ENCODE measurements around the gene EGR1. TPM values are rescaled to one million over a fixed set of nuclear protein-coding genes. Genes with fewer than 3 reads are reported as not detected.

Gene EGR1
- total RNA-seq (ENCODE audit: low replicate concordance): 25.1 and 31.3 TPM in 2 replicates

DNA sequence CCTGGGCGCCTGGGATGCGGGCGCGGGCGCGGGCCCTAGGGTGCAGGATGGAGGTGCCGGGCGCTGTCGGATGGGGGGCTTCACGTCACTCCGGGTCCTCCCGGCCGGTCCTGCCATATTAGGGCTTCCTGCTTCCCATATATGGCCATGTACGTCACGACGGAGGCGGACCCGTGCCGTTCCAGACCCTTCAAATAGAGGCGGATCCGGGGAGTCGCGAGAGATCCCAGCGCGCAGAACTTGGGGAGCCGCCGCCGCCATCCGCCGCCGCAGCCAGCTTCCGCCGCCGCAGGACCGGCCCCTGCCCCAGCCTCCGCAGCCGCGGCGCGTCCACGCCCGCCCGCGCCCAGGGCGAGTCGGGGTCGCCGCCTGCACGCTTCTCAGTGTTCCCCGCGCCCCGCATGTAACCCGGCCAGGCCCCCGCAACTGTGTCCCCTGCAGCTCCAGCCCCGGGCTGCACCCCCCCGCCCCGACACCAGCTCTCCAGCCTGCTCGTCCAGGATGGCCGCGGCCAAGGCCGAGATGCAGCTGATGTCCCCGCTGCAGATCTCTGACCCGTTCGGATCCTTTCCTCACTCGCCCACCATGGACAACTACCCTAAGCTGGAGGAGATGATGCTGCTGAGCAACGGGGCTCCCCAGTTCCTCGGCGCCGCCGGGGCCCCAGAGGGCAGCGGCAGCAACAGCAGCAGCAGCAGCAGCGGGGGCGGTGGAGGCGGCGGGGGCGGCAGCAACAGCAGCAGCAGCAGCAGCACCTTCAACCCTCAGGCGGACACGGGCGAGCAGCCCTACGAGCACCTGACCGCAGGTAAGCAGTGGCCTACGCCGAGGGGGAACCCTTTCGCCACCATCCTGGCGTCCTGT lies at the start of gene EGR1:
EGR1 (plus strand) TSS at position 219 of the 864 bp plus-strand sequence; CDS start at position 502, 283 bp downstream.
- peaks cover 36% of the 10 kb centered on the region for H3F3A ChIP-seq (ENCODE audit: low read depth)
- no peak for TF ChIP-seq EZH2 (IDR thresholded peaks at IDR 0.05)
- TF ChIP-seq, protein P1, sequence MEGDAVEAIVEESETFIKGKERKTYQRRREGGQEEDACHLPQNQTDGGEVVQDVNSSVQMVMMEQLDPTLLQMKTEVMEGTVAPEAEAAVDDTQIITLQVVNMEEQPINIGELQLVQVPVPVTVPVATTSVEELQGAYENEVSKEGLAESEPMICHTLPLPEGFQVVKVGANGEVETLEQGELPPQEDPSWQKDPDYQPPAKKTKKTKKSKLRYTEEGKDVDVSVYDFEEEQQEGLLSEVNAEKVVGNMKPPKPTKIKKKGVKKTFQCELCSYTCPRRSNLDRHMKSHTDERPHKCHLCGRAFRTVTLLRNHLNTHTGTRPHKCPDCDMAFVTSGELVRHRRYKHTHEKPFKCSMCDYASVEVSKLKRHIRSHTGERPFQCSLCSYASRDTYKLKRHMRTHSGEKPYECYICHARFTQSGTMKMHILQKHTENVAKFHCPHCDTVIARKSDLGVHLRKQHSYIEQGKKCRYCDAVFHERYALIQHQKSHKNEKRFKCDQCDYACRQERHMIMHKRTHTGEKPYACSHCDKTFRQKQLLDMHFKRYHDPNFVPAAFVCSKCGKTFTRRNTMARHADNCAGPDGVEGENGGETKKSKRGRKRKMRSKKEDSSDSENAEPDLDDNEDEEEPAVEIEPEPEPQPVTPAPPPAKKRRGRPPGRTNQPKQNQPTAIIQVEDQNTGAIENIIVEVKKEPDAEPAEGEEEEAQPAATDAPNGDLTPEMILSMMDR (IDR thresholded peaks at IDR 0.05): peak; percentile 4
- no peaks in the 10 kb centered on the region for H3K36me3 ChIP-seq
- H3K27me3 Mint-ChIP-seq (ENCODE audit: insufficient read depth, low read depth): peaks cover 29% of the 10 kb centered on the region
- H3K9ac ChIP-seq: peak within 1 kb of the TSS; percentile 90
- H4K20me1 ChIP-seq (ENCODE audit: low read depth): peaks cover 30% of the 10 kb centered on the region
- peaks cover 32% of the 10 kb centered on the region for H3K27me3 ChIP-seq
- peaks cover 22% of the 10 kb centered on the region for H3K36me3 Mint-ChIP-seq
- peak within 1 kb of the TSS; percentile 91 for H3K4me3 Mint-ChIP-seq
- peaks cover 8% of the 10 kb centered on the region for H3K9me3 Mint-ChIP-seq
- no peaks in the 10 kb centered on the region for H3K9me3 ChIP-seq (ENCODE audit: low read depth)
- H3K4me3 ChIP-seq: peak within 1 kb of the TSS; percentile 90
- H3K4me1 Mint-ChIP-seq: peaks cover 29% of the 10 kb centered on the region
- H3K79me2 ChIP-seq (ENCODE audit: low read depth): peaks cover 11% of the 10 kb centered on the region
- peak within 1 kb of the TSS; percentile 92 for H3K4me2 ChIP-seq
- peaks cover 9% of the 10 kb centered on the region for H3K4me1 ChIP-seq
- peak within 1 kb of the TSS; percentile 96 for H3K27ac ChIP-seq
- no peak within 1 kb of the TSS for H2AFZ ChIP-seq (replicated peaks)
- peak within 1 kb of the TSS; percentile 94 for H3K27ac Mint-ChIP-seq
- DNase-seq (ENCODE audit: low spot score): peak; percentile 97

DNA sequence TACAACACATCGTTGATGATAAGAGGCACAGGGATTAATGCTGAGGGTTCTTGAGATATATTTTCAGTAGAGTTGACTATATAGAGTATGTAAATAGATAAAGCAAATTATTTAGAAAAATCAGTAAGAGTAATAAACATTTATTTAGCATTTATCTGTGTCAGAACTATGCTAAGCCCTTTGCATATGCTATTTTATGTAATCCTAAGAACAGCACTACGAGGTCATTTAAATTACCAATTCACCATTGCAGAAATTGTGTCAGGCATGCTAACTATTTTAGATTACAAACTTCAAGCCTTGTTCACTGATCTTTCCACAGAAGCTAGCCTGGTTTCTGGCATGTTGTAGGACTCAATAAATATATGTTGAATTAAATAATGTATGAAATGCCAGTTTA lies 46.8 kb upstream of the EGR1 start:
- Mint-ChIP-seq H3K4me1 (no peaks in the 10 kb centered on the region), H3K9me3 (no peaks in the 10 kb centered on the region), H3K27me3 (ENCODE audit: insufficient read depth, low read depth) (peaks cover 4% of the 10 kb centered on the region), H3K27ac (no peak overlapping the region), H3K36me3 (peaks cover 50% of the 10 kb centered on the region), H3K4me3 (no peak overlapping the region)
- Histone ChIP-seq H3K9ac (no peak overlapping the region), H3K9me3 (ENCODE audit: low read depth) (no peaks in the 10 kb centered on the region), H3F3A (ENCODE audit: low read depth) (no peaks in the 10 kb centered on the region), H3K27ac (no peak overlapping the region), H3K4me3 (no peak overlapping the region), H3K27me3 (no peaks in the 10 kb centered on the region), H3K4me1 (no peaks in the 10 kb centered on the region), H3K4me2 (no peak overlapping the region), H3K79me2 (ENCODE audit: low read depth) (no peaks in the 10 kb centered on the region), H3K36me3 (peaks cover 9% of the 10 kb centered on the region), H2AFZ (replicated peaks) (no peak overlapping the region), H4K20me1 (ENCODE audit: low read depth) (no peaks in the 10 kb centered on the region)
- no peak for DNase-seq (ENCODE audit: low spot score)
- TF ChIP-seq EZH2 (IDR thresholded peaks at IDR 0.05) (no peak), EZH2phosphoT487 (IDR thresholded peaks at IDR 0.05) (no peak)

DNA sequence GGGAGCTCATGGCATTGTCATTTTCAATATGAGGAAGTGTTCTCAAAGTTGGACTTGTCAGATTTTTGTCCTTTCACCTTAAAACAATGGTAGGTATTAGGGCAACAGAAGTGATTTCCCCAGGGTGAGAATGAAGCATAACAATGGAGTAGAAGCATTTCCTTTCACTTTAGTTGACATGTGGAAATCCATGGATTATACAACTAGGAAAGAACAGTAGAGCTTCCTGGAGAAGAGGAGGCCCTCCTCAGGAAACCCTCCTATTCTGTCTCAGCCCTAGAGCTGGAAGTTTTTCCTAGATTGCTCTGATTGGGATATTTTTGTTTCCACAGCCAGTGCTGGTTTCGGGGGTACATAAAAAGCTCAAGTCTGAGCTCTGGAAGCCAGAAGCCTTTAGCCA lies 40.2 kb upstream of the EGR1 start:
- H2AFZ ChIP-seq (replicated peaks): no peak overlapping the region
- no peaks in the 10 kb centered on the region for H3K27me3 ChIP-seq
- Mint-ChIP-seq H3K27ac (no peak overlapping the region), H3K36me3 (peaks cover 47% of the 10 kb centered on the region), H3K9me3 (no peaks in the 10 kb centered on the region), H3K27me3 (ENCODE audit: insufficient read depth, low read depth) (peaks cover 2% of the 10 kb centered on the region), H3K4me3 (no peak overlapping the region), H3K4me1 (no peaks in the 10 kb centered on the region)
- no peaks in the 10 kb centered on the region for H4K20me1 ChIP-seq (ENCODE audit: low read depth)
- H3K4me2 ChIP-seq: no peak overlapping the region
- H3K79me2 ChIP-seq (ENCODE audit: low read depth): no peaks in the 10 kb centered on the region
- no peaks in the 10 kb centered on the region for H3K9me3 ChIP-seq (ENCODE audit: low read depth)
- DNase-seq (ENCODE audit: low spot score): no peak
- H3K4me3 ChIP-seq: no peak overlapping the region
- peaks cover 10% of the 10 kb centered on the region for H3K36me3 ChIP-seq
- H3F3A ChIP-seq (ENCODE audit: low read depth): no peaks in the 10 kb centered on the region
- H3K27ac ChIP-seq: no peak overlapping the region
- TF ChIP-seq EZH2 (IDR thresholded peaks at IDR 0.05) (no peak), EZH2phosphoT487 (IDR thresholded peaks at IDR 0.05) (no peak)
- TF ChIP-seq, protein P1 (IDR thresholded peaks at IDR 0.05): no peak
- no peak overlapping the region for H3K9ac ChIP-seq
- H3K4me1 ChIP-seq: no peaks in the 10 kb centered on the region

DNA sequence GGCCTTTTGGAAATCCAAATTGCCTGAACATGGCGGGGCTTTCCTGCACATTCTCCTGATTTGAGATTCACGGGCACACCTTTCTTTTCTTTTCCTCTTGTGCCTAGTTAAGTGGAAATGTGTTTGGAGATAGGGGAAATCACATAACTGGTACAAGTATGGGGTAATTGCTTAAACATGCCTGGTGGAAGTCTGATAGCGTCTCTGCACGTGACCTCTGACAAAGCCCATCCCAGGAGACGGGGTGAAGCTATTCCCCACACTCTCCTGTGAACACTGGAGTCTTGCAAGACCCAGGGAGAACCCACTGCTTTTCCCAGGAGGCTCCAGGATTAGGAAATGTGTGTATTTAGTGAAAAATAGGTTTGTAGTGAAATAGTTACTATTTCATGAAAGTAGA lies 29.3 kb upstream of the EGR1 start:
- Histone ChIP-seq H3K4me2 (no peak overlapping the region), H3K4me1 (peaks cover 27% of the 10 kb centered on the region), H3K4me3 (no peak overlapping the region), H3K36me3 (peaks cover 8% of the 10 kb centered on the region), H3K79me2 (ENCODE audit: low read depth) (peaks cover 16% of the 10 kb centered on the region), H3K27ac (no peak overlapping the region), H4K20me1 (ENCODE audit: low read depth) (peaks cover 22% of the 10 kb centered on the region), H3K27me3 (no peaks in the 10 kb centered on the region), H3F3A (ENCODE audit: low read depth) (peaks cover 38% of the 10 kb centered on the region), H2AFZ (replicated peaks) (no peak overlapping the region), H3K9me3 (ENCODE audit: low read depth) (no peaks in the 10 kb centered on the region), H3K9ac (no peak overlapping the region)
- Mint-ChIP-seq H3K4me3 (no peak overlapping the region), H3K27ac (no peak overlapping the region), H3K36me3 (peaks cover 19% of the 10 kb centered on the region), H3K4me1 (peaks cover 35% of the 10 kb centered on the region), H3K27me3 (ENCODE audit: insufficient read depth, low read depth) (peaks cover 9% of the 10 kb centered on the region), H3K9me3 (no peaks in the 10 kb centered on the region)
- TF ChIP-seq, protein P1 (IDR thresholded peaks at IDR 0.05): no peak
- TF ChIP-seq EZH2 (IDR thresholded peaks at IDR 0.05) (no peak), EZH2phosphoT487 (IDR thresholded peaks at IDR 0.05) (no peak)
- DNase-seq (ENCODE audit: low spot score): no peak
